SK-N-SH treated with all-trans-retinoic acid at 6 μM for 48 hours (cell line): ENCODE measurements around the gene DLG5.

ENCODE experiments used
- ARNTL ChIP-seq: fragments of 450-650 bp; formaldehyde crosslinking; IDR thresholded peaks from 2 replicates; pipeline ENCODE4 v1.5.0; 2020; ENCODE audit warnings: low read depth, mild to moderate bottlenecking, moderate library complexity, borderline replicate concordance
- TOX ChIP-seq: fragments of 250-450 bp; sonication (Bioruptor Pico); IDR thresholded peaks from 2 replicates; pipeline ENCODE4 v1.8.0; 2021; ENCODE audit warnings: mild to moderate bottlenecking, moderate library complexity, borderline replicate concordance
- TSHZ2 ChIP-seq: fragments of 250-450 bp; sonication (Bioruptor Pico); IDR thresholded peaks from 2 replicates; pipeline ENCODE4 v1.5.0; 2020; ENCODE audit warnings: mild to moderate bottlenecking, moderate library complexity
- ZFP30 ChIP-seq: fragments of 450-650 bp; formaldehyde crosslinking; IDR thresholded peaks from 2 replicates; pipeline ENCODE4 v1.5.0; 2022; ENCODE audit warnings: mild to moderate bottlenecking, moderate library complexity
- TF ChIP-seq, protein P1 (sequence below): fragments of 250-450 bp; sonication (Bioruptor Pico); IDR thresholded peaks from 2 replicates; pipeline ENCODE4 v1.8.0; 2020; ENCODE audit warnings: mild to moderate bottlenecking, moderate library complexity, borderline replicate concordance

DNA sequence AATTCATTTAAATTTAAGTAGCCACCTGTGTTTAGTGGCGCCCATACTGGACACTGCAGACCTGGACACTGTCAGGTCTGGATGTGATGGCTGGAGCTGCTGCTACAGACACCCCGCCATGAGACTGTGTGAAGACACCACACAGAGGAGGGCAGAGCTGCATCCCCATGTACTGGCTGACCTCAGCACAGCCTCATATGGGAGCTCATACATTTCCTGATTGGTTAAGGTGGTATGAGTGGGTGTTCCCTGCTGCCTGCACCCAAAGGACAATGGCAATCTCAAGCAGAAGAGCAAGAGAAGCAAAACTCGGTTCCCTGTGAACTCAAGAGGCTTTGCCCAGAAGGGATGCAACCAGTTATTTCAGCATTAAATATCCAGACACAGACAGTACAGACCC, 60.0 kb downstream of the DLG5 start:
- TF ChIP-seq TSHZ2 (no peak), ARNTL (CRISPR knock-in tag) (no peak), ZFP30 (no peak), TOX (CRISPR knock-in tag) (no peak)
- TF ChIP-seq, protein P1, sequence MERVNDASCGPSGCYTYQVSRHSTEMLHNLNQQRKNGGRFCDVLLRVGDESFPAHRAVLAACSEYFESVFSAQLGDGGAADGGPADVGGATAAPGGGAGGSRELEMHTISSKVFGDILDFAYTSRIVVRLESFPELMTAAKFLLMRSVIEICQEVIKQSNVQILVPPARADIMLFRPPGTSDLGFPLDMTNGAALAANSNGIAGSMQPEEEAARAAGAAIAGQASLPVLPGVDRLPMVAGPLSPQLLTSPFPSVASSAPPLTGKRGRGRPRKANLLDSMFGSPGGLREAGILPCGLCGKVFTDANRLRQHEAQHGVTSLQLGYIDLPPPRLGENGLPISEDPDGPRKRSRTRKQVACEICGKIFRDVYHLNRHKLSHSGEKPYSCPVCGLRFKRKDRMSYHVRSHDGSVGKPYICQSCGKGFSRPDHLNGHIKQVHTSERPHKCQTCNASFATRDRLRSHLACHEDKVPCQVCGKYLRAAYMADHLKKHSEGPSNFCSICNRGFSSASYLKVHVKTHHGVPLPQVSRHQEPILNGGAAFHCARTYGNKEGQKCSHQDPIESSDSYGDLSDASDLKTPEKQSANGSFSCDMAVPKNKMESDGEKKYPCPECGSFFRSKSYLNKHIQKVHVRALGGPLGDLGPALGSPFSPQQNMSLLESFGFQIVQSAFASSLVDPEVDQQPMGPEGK (CRISPR knock-in tag) = no peak
